Measurements from ENCODE around the gene RPRD1B.

RPRD1B gene

GRCh38 chr20:38132910-38133501 lies 99.5 kb downstream of the RPRD1B start:
- no peak for ATAC-seq (ENCODE audit: insufficient read depth, low read depth)
- Histone ChIP-seq H3K27me3 (ENCODE audit: insufficient read depth, low read length, poor library complexity) (no peaks in the 10 kb centered on the region), H3K4me1 (ENCODE audit: insufficient read depth, low read length) (no peaks in the 10 kb centered on the region), H3K9me3 (ENCODE audit: insufficient read depth, low read length, severe bottlenecking) (no peaks in the 10 kb centered on the region), H3K4me3 (ENCODE audit: low read depth in 1 of 2, low read length in 2 of 2) (no peak overlapping the region), H3K79me2 (ENCODE audit: insufficient read depth, low read length) (no peaks in the 10 kb centered on the region), H3K27ac (ENCODE audit: low read length) (no peak overlapping the region), H3K4me2 (ENCODE audit: insufficient read depth, low read length) (no peak overlapping the region), H4K20me1 (ENCODE audit: insufficient read depth, low read length) (peaks cover 4% of the 10 kb centered on the region; the same call in 1 of the 2 replicates), H3K36me3 (ENCODE audit: insufficient read depth, low read length) (no peaks in the 10 kb centered on the region), H2AFZ (ENCODE audit: low read depth, low read length) (no peak overlapping the region), H3K9ac (ENCODE audit: low read depth, low read length) (no peak overlapping the region)
- DNase-seq, result no peak
- TF ChIP-seq EZH2 (IDR thresholded peaks at IDR 0.05; ENCODE audit: borderline replicate concordance, low read depth, low read length, severe bottlenecking), result no peak

- no peaks in the 10 kb centered on the region for H3K79me2 ChIP-seq (ENCODE audit: insufficient read depth, low read length)
- H3K9ac ChIP-seq (ENCODE audit: low read depth, low read length), result no peak overlapping the region
- ATAC-seq (ENCODE audit: insufficient read depth, low read depth) (no peak), DNase-seq (no peak)
- no peak overlapping the region for H3K27ac ChIP-seq (ENCODE audit: low read length)
- no peaks in the 10 kb centered on the region for H3K36me3 ChIP-seq (ENCODE audit: insufficient read depth, low read length)
- H2AFZ ChIP-seq (ENCODE audit: low read depth, low read length), result no peak overlapping the region
- no peaks in the 10 kb centered on the region for H3K4me1 ChIP-seq (ENCODE audit: insufficient read depth, low read length)
- peaks cover 4% of the 10 kb centered on the region; the same call in 1 of the 2 replicates for H4K20me1 ChIP-seq (ENCODE audit: insufficient read depth, low read length)
- H3K4me3 ChIP-seq (ENCODE audit: low read depth in 1 of 2, low read length in 2 of 2), result no peak overlapping the region
- H3K9me3 ChIP-seq (ENCODE audit: insufficient read depth, low read length, severe bottlenecking), result no peaks in the 10 kb centered on the region
- H3K27me3 ChIP-seq (ENCODE audit: insufficient read depth, low read length, poor library complexity), result no peaks in the 10 kb centered on the region
- TF ChIP-seq EZH2 (IDR thresholded peaks at IDR 0.05; ENCODE audit: borderline replicate concordance, low read depth, low read length, severe bottlenecking) (no peak), CTCF (IDR thresholded peaks at IDR 0.05; ENCODE audit: borderline replicate concordance, extremely low read depth, low read length, poor library complexity, severe bottlenecking) (no peak)
- H3K4me2 ChIP-seq (ENCODE audit: insufficient read depth, low read length), result no peak overlapping the region
Observed at GRCh38 chr20:38133680-38134426, 100.3 kb downstream of the RPRD1B start.

GRCh38 chr20:38134427-38135270 lies 101.1 kb downstream of the RPRD1B start:
- Histone ChIP-seq H3K27ac (ENCODE audit: low read length) (no peak overlapping the region), H3K36me3 (ENCODE audit: insufficient read depth, low read length) (no peaks in the 10 kb centered on the region), H3K9ac (ENCODE audit: low read depth, low read length) (no peak overlapping the region), H2AFZ (ENCODE audit: low read depth, low read length) (no peak overlapping the region), H3K79me2 (ENCODE audit: insufficient read depth, low read length) (no peaks in the 10 kb centered on the region), H3K9me3 (ENCODE audit: insufficient read depth, low read length, severe bottlenecking) (no peaks in the 10 kb centered on the region), H4K20me1 (ENCODE audit: insufficient read depth, low read length) (peaks cover 8% of the 10 kb centered on the region), H3K4me2 (ENCODE audit: insufficient read depth, low read length) (no peak overlapping the region), H3K27me3 (ENCODE audit: insufficient read depth, low read length, poor library complexity) (peaks cover under 1% of the 10 kb centered on the region), H3K4me1 (ENCODE audit: insufficient read depth, low read length) (no peaks in the 10 kb centered on the region), H3K4me3 (ENCODE audit: low read depth in 1 of 2, low read length in 2 of 2) (no peak overlapping the region)
- TF ChIP-seq CTCF (IDR thresholded peaks at IDR 0.05; ENCODE audit: borderline replicate concordance, extremely low read depth, low read length, poor library complexity, severe bottlenecking) (no peak), EZH2 (IDR thresholded peaks at IDR 0.05; ENCODE audit: borderline replicate concordance, low read depth, low read length, severe bottlenecking) (no peak)
- ATAC-seq (ENCODE audit: insufficient read depth, low read depth), result no peak
- DNase-seq, result no peak

All from DND-41 (cell line).